Stimulated activated CD8-positive, alpha-beta memory T cell treated with anti-CD3 and anti-CD28 coated beads, Interleukin-4, amount 100 ng/mL, for 4 hours (primary cell): ENCODE results near the gene SLC16A7.

Experiments used
- DNase-seq, 2 donors: peaks; one replicate each; pipeline ENCODE4 v3.0.0-alpha.2; 2020; ENCODE audit warnings: low read depth in 2 of 2, low spot score in 1 of 2

Gene SLC16A7

DNA sequence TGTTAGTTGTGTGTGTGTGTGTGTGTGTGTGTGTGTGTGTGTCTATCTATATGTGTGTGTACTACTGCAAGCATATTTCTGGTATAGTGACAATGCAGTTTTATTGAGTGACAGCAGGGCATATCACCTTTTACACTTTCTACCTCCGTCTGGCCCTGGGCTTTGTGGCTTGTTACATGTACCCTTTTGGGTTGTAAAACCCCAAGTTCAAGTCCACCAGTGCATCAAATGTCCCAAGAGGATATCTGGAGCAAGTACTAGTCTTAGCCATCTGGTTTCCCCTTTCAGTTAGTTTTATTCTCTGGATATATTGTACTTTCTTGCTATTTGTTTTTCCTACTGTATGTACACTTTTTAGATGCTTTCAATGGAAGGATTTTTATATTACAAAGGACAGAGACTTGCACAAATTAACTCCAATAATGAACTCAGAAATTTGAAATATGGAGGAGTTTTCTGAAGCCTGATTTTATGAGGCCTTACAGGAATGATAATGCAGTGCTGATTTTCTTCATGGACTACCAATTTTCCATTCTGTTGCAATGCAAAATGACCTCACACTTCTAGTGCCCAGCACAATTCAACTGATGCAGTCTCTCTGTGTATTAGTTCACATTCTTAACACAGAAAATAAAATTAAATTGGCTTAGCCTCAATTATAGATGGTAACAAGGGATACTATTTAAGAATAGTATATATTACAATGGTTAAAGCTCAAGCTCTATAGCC, 29.1 kb downstream of the SLC16A7 start:
- DNase-seq, result no peak

DNA sequence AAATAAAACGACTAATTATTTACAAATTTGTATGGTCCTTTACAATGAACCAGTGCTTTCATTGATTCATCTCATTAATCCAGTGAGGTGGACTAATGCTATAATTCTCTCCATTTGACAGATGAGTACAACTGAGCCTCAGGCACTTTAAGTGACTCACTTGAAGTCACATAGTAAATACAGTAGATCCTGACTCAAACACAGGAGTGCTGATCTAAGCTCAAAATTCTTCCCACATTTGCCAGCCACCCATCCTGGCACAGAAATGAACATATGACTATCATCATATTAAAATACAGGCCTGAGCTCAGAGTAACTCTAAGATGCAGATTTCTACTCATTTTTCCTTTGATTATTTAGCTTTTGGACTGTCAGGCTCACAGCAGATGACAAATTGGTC, 30.6 kb downstream of the SLC16A7 start:
- no peak for DNase-seq

DNA sequence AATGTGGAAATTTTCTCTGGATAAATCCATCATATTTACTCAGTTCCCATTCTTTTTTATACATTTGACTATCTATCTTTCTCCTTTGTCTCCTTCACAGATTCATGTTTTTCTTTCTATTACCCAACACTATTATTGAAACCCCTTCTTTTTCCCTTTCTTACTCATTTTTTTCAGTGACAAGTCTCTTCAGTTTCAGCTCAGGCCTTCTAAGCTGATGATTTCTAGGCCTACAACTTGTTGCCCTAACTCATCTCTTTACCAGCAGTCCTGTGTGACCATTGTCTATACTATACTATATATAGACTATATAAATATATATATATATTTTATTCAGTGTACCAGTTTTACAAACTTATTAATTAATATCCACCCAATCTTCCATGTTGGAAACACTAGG, 31.8 kb downstream of the SLC16A7 start:
- no peak for DNase-seq

- no peak for DNase-seq
Measured at GRCh38 chr12:59629890-59630289, 34.1 kb downstream of the SLC16A7 start.

DNA sequence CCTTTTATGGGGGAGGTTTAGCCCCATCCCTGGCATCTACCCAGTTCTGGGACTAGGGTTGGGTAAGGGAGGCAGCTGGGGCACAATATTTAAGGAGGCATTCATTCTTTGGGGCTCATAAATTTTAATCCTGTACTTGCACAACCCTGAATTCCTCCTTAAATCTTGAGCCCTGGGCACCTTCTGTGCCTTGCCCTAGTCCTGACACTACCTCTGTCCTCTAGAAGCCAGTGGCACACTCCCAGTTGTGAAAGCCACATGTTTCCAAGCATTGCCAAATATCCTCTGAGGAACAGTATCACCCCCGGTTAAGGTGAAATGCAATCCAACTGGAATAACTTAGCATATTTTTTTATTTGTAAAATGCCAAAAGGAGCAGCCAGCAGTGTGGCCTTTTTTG, 36.6 kb downstream of the SLC16A7 start:
- DNase-seq, result no peak

DNA sequence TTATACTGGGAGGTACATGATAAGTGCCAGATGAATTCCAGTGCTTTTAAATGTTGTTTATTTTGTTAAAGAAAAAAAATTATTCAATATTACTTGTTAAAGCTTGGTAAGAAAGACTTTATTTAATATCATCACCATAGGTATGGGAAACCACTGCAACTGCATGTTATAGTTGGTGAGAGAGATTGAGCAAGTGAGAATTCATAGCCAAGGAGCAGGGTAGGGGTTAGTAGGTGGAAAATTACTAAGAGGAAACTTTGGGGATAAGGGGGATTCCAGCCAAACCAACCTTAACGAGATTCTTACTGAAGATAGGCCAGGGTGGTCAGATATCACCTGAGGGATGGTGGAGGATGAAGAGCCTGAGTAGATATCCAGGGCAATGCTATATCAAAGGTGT, 38.4 kb downstream of the SLC16A7 start:
- DNase-seq, result no peak

GRCh38 chr12:59636945-59637691, 41.3 kb downstream of the SLC16A7 start:
- DNase-seq, result no peak

DNA sequence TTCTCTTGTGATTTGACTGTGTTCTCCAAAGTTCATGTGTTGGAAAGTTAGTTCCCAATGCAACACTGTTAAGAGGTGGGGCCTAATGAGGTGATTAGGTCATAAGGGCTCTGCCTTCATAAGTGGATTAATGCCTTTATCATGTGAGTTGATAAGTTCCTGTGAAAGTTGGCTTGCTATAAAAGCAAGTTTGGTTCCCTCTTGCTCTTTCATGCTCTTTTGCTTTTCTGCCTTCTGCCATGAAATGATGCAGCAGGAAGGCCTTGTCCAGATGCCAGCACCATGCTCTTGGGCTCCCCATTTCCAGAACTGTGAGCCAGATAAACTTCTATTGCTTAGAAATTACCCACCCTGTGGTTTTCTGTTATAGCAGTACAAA, 41.9 kb downstream of the SLC16A7 start:
- DNase-seq, result no peak

DNA sequence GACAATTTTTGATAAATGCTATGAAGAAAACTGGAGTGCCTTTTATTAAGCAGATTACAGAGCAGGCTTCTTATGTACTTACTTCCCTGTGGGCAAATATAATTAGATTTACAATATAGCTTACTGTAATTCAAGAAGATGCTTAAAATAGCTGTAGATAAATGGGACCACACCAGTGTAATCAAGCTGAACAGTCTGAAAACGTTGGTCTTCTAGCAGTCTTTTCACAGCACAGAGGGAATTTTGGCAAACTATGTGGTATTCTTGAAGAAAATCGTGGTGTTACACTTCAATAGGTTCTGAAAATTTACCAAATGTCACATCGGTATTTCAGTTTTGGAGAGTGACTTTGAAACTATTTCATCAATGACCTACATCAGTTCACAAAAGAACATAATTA, 47.7 kb downstream of the SLC16A7 start:
- no peak for DNase-seq

GRCh38 chr12:59645242-59645641, 49.4 kb downstream of the SLC16A7 start:
- no peak for DNase-seq

- DNase-seq, result no peak
Measured at GRCh38 chr12:59646636-59647035, 50.8 kb downstream of the SLC16A7 start.

DNA sequence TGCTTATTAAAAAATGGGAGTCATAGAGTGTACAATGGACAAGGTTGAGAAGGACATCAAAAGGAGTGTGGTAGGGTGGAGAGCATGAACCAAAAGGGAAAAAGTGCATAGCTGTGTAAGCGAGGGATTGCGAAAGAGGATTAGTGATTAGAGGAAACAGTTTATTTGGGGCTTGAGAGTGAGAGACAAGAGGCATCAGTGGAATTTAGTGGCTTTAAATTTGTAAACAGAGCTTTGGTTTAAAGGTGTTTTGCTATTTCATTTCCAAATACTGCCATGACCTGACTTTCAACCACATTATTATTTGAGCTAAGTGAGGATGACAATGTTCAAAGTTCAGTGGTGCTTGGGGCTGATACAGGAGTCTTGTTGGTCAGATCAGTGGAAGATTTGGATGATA, 53.4 kb downstream of the SLC16A7 start:
- DNase-seq, result no peak

DNA sequence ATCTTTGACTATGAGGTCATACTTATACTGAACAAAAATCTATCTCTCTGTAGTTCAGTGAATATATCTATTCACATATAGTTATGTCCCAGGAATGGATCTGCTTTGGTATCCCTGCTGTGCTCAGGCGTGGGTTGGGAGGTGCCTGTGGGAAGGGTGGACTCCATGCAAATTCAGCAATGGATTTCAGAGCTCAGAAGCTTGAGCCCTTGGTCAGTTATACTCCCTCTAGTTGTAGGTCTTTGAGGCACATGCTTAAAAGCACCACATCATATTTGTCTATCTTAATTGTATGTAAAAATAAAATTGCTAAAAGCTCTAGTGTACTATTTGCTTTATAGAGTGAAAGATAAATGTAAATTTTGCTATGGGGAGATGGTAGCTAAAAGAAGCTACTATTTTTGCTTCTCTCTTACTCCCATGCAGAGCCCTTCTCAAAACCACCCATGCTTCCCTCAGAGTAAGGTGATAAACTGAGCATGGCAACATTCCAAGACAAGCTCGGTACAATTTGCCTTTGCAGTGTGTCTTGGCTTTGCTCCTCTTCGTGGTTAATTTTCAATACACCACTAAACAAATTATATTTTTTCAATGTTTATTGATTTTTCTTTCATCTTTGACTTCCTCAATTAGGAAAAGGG, 54.9 kb downstream of the SLC16A7 start:
- no peak for DNase-seq

GRCh38 chr12:59651229-59651920, 55.5 kb downstream of the SLC16A7 start:
- no peak for DNase-seq

DNA sequence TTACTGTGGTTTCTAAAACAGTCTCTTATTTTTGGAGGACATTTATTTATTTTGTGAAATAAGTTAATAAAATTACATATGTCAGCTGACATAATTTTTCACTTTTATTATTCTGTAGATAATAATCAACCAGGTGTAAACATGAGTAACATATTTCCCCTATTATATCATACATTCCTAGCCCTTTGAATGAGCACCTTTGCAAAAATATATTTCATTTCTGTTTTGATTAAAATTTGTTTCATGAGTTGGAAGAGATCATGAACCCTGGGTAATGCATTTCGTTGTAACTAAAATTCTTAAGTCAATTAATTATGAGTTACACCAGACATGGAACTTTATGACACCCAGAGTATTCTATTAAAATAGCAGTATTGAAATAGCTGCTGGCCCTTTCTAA, 56.3 kb downstream of the SLC16A7 start:
- no peak for DNase-seq

- no peak for DNase-seq
Measured at GRCh38 chr12:59654061-59654460, 58.2 kb downstream of the SLC16A7 start.

GRCh38 chr12:59657266-59657665, 61.4 kb downstream of the SLC16A7 start:
- no peak for DNase-seq

DNA sequence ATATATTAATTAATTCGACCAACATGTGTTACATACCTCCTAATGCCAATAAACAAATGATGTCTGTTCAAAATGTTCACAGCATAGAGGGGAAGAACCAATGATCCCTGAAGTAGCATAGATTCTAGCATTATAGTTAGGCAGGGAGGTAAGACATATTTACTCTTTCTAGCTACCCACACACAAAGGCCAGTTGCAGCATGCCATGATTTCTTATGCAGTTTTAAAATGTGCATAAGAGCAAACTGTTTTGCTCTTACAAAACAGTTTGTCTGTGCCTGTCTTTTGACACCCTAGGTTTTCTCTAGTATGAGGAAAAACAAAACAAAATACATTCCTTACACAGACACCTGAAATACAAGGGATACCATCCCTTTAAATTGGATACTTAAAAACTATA, 61.9 kb downstream of the SLC16A7 start:
- no peak for DNase-seq

GRCh38 chr12:59660148-59660547, 64.3 kb downstream of the SLC16A7 start:
- DNase-seq, result no peak

GRCh38 chr12:59660921-59661597, 65.2 kb downstream of the SLC16A7 start:
- DNase-seq, result no peak

- DNase-seq, result no peak
Measured at GRCh38 chr12:59664495-59664894, 68.7 kb downstream of the SLC16A7 start.
